ENCODE results near the gene OR51M1.

OR51M1 gene

DNA sequence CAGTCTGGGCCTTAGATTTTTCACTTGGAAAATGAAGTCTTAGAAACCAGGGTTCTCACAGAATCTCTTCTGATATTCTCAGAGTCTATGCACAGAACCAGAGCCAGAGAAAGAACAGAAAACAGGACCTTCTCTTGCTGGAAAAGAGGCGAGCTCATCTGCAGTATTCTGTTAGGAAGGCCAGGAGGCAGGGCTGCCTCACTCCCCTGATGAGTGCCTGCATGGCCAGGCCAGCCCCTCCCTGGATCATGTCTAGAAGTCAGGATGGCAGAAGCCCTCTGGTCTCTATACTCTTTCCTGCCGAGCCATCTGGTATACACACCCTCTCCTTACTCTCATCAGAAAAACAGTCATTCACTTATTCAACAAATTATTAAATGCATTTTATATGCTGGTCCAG lies 723 bp downstream of the OR51M1 start:
- H3K23ac ChIP-seq (ENCODE audit: low read length): no peak overlapping the region
- H3K4me3 ChIP-seq (ENCODE audit: low read depth, low read length): no peak overlapping the region
- no peaks in the 10 kb centered on the region for H3K36me3 ChIP-seq (ENCODE audit: control insufficient read depth in 1 of 2, insufficient read depth in 2 of 2, low read length in 2 of 2)
- H3K9ac ChIP-seq (ENCODE audit: low read length): no peak overlapping the region
- H3K14ac ChIP-seq (ENCODE audit: low read length): no peak overlapping the region
- no peak overlapping the region for H3K4ac ChIP-seq (ENCODE audit: low read depth, low read length)
- no peak overlapping the region for H3K27ac ChIP-seq (ENCODE audit: low read depth, low read length)
- H2BK5ac ChIP-seq (ENCODE audit: low read depth, low read length, poor library complexity): no peak overlapping the region
- no peaks in the 10 kb centered on the region for H3K4me1 ChIP-seq (ENCODE audit: control insufficient read depth in 1 of 2, insufficient read depth in 2 of 2, low read length in 2 of 2)
- H3K9me3 ChIP-seq (ENCODE audit: insufficient read depth, low read depth, low read length): no peaks in the 10 kb centered on the region
- H4K12ac ChIP-seq (ENCODE audit: low read depth, low read length): no peak overlapping the region
- no peak overlapping the region for H2AFZ ChIP-seq (ENCODE audit: insufficient read depth, low read length, poor library complexity)
- no peak overlapping the region for H2BK12ac ChIP-seq (ENCODE audit: low read length)
- DNase-seq: no peak
- no peak overlapping the region for H3K18ac ChIP-seq (ENCODE audit: low read length)
- no peak overlapping the region for H2BK120ac ChIP-seq (ENCODE audit: insufficient read depth, low read length, poor library complexity)
- no peaks in the 10 kb centered on the region for H3K79me2 ChIP-seq (ENCODE audit: control insufficient read depth, insufficient read depth, low read length, poor library complexity)
- no peak overlapping the region for H2AK5ac ChIP-seq (ENCODE audit: low read length)
- no peaks in the 10 kb centered on the region for H3K27me3 ChIP-seq (ENCODE audit: insufficient read depth, low read length)
- WGBS (ENCODE audit: extremely low coverage, insufficient coverage, insufficient read length): no CpG with 5 or more reads among the region's 2 CpGs
- no peaks in the 10 kb centered on the region for H3K79me1 ChIP-seq (ENCODE audit: low read length)
- no peak overlapping the region for H3K4me2 ChIP-seq (ENCODE audit: low read length)
- H4K8ac ChIP-seq (ENCODE audit: low read depth, low read length): no peak overlapping the region
- H4K91ac ChIP-seq (ENCODE audit: low read depth, low read length): no peak overlapping the region

- no peak for DNase-seq
- Histone ChIP-seq H3K9me3 (ENCODE audit: insufficient read depth, low read depth, low read length) (peaks cover 1% of the 10 kb centered on the region), H3K79me2 (ENCODE audit: control insufficient read depth, insufficient read depth, low read length, poor library complexity) (no peaks in the 10 kb centered on the region), H4K91ac (ENCODE audit: low read depth, low read length) (no peak overlapping the region), H3K4me2 (ENCODE audit: low read length) (no peak overlapping the region), H4K12ac (ENCODE audit: low read depth, low read length) (no peak overlapping the region), H3K79me1 (ENCODE audit: low read length) (no peaks in the 10 kb centered on the region), H3K9ac (ENCODE audit: low read length) (no peak overlapping the region), H3K36me3 (ENCODE audit: control insufficient read depth in 1 of 2, insufficient read depth in 2 of 2, low read length in 2 of 2) (no peaks in the 10 kb centered on the region), H2AK5ac (ENCODE audit: low read length) (no peak overlapping the region), H3K27ac (ENCODE audit: low read depth, low read length) (no peak overlapping the region), H2BK120ac (ENCODE audit: insufficient read depth, low read length, poor library complexity) (no peak overlapping the region), H2AFZ (ENCODE audit: insufficient read depth, low read length, poor library complexity) (no peak overlapping the region), H3K4ac (ENCODE audit: low read depth, low read length) (no peak overlapping the region), H2BK12ac (ENCODE audit: low read length) (no peak overlapping the region), H2BK5ac (ENCODE audit: low read depth, low read length, poor library complexity) (no peak overlapping the region), H3K18ac (ENCODE audit: low read length) (no peak overlapping the region), H3K23ac (ENCODE audit: low read length) (no peak overlapping the region), H4K8ac (ENCODE audit: low read depth, low read length) (no peak overlapping the region), H3K4me1 (ENCODE audit: control insufficient read depth in 1 of 2, insufficient read depth in 2 of 2, low read length in 2 of 2) (no peaks in the 10 kb centered on the region), H3K14ac (ENCODE audit: low read length) (no peak overlapping the region), H3K27me3 (ENCODE audit: insufficient read depth, low read length) (no peaks in the 10 kb centered on the region), H3K4me3 (ENCODE audit: low read depth, low read length) (no peak overlapping the region)
- WGBS (ENCODE audit: extremely low coverage, insufficient coverage, insufficient read length): no CpG with 5 or more reads among the region's 2 CpGs
These were observed 6.6 kb downstream of the OR51M1 start for GRCh38 chr11:5390210-5390609.

- H3K4me3 ChIP-seq (ENCODE audit: low read depth, low read length): no peak overlapping the region
- H3K27ac ChIP-seq (ENCODE audit: low read depth, low read length): no peak overlapping the region
- H3K27me3 ChIP-seq (ENCODE audit: insufficient read depth, low read length): no peaks in the 10 kb centered on the region
- H2AFZ ChIP-seq (ENCODE audit: insufficient read depth, low read length, poor library complexity): no peak overlapping the region
- H3K4me2 ChIP-seq (ENCODE audit: low read length): no peak overlapping the region
- no peak overlapping the region for H3K23ac ChIP-seq (ENCODE audit: low read length)
- H3K4ac ChIP-seq (ENCODE audit: low read depth, low read length): no peak overlapping the region
- no peak overlapping the region for H3K14ac ChIP-seq (ENCODE audit: low read length)
- no peaks in the 10 kb centered on the region for H3K36me3 ChIP-seq (ENCODE audit: control insufficient read depth in 1 of 2, insufficient read depth in 2 of 2, low read length in 2 of 2)
- no peak overlapping the region for H2BK120ac ChIP-seq (ENCODE audit: insufficient read depth, low read length, poor library complexity)
- no peak overlapping the region for H4K91ac ChIP-seq (ENCODE audit: low read depth, low read length)
- H3K18ac ChIP-seq (ENCODE audit: low read length): no peak overlapping the region
- no peaks in the 10 kb centered on the region for H3K4me1 ChIP-seq (ENCODE audit: control insufficient read depth in 1 of 2, insufficient read depth in 2 of 2, low read length in 2 of 2)
- H3K9me3 ChIP-seq (ENCODE audit: insufficient read depth, low read depth, low read length): peaks cover 1% of the 10 kb centered on the region
- H4K12ac ChIP-seq (ENCODE audit: low read depth, low read length): no peak overlapping the region
- no peak for DNase-seq
- no peak overlapping the region for H4K8ac ChIP-seq (ENCODE audit: low read depth, low read length)
- H2BK5ac ChIP-seq (ENCODE audit: low read depth, low read length, poor library complexity): no peak overlapping the region
- H3K79me2 ChIP-seq (ENCODE audit: control insufficient read depth, insufficient read depth, low read length, poor library complexity): no peaks in the 10 kb centered on the region
- no peak overlapping the region for H2AK5ac ChIP-seq (ENCODE audit: low read length)
- H2BK12ac ChIP-seq (ENCODE audit: low read length): no peak overlapping the region
- no peaks in the 10 kb centered on the region for H3K79me1 ChIP-seq (ENCODE audit: low read length)
- no peak overlapping the region for H3K9ac ChIP-seq (ENCODE audit: low read length)
These were observed 10.5 kb downstream of the OR51M1 start for GRCh38 chr11:5394091-5394490.

GRCh38 chr11:5398936-5399335 lies 15.3 kb downstream of the OR51M1 start:
- no peak overlapping the region for H3K18ac ChIP-seq (ENCODE audit: low read length)
- H3K4me1 ChIP-seq (ENCODE audit: control insufficient read depth in 1 of 2, insufficient read depth in 2 of 2, low read length in 2 of 2): no peaks in the 10 kb centered on the region
- no peaks in the 10 kb centered on the region for H3K36me3 ChIP-seq (ENCODE audit: control insufficient read depth in 1 of 2, insufficient read depth in 2 of 2, low read length in 2 of 2)
- H3K14ac ChIP-seq (ENCODE audit: low read length): no peak overlapping the region
- H3K79me2 ChIP-seq (ENCODE audit: control insufficient read depth, insufficient read depth, low read length, poor library complexity): no peaks in the 10 kb centered on the region
- no peaks in the 10 kb centered on the region for H3K79me1 ChIP-seq (ENCODE audit: low read length)
- H4K91ac ChIP-seq (ENCODE audit: low read depth, low read length): no peak overlapping the region
- no peak overlapping the region for H2AK5ac ChIP-seq (ENCODE audit: low read length)
- no peaks in the 10 kb centered on the region for H3K27me3 ChIP-seq (ENCODE audit: insufficient read depth, low read length)
- no peak overlapping the region for H3K9ac ChIP-seq (ENCODE audit: low read length)
- H3K27ac ChIP-seq (ENCODE audit: low read depth, low read length): no peak overlapping the region
- H3K4me3 ChIP-seq (ENCODE audit: low read depth, low read length): no peak overlapping the region
- H2BK120ac ChIP-seq (ENCODE audit: insufficient read depth, low read length, poor library complexity): no peak overlapping the region
- no peak overlapping the region for H3K4me2 ChIP-seq (ENCODE audit: low read length)
- H4K8ac ChIP-seq (ENCODE audit: low read depth, low read length): no peak overlapping the region
- no peak overlapping the region for H4K12ac ChIP-seq (ENCODE audit: low read depth, low read length)
- no peak overlapping the region for H3K4ac ChIP-seq (ENCODE audit: low read depth, low read length)
- H3K23ac ChIP-seq (ENCODE audit: low read length): no peak overlapping the region
- no peak for DNase-seq
- H2AFZ ChIP-seq (ENCODE audit: insufficient read depth, low read length, poor library complexity): no peak overlapping the region
- H2BK5ac ChIP-seq (ENCODE audit: low read depth, low read length, poor library complexity): no peak overlapping the region
- no peak overlapping the region for H2BK12ac ChIP-seq (ENCODE audit: low read length)
- H3K9me3 ChIP-seq (ENCODE audit: insufficient read depth, low read depth, low read length): no peaks in the 10 kb centered on the region

GRCh38 chr11:5405173-5405572 lies 21.6 kb downstream of the OR51M1 start:
- H4K8ac ChIP-seq (ENCODE audit: low read depth, low read length): no peak overlapping the region
- H3K18ac ChIP-seq (ENCODE audit: low read length): no peak overlapping the region
- no peak overlapping the region for H2BK5ac ChIP-seq (ENCODE audit: low read depth, low read length, poor library complexity)
- H2AFZ ChIP-seq (ENCODE audit: insufficient read depth, low read length, poor library complexity): no peak overlapping the region
- no peak overlapping the region for H3K14ac ChIP-seq (ENCODE audit: low read length)
- no peak overlapping the region for H3K27ac ChIP-seq (ENCODE audit: low read depth, low read length)
- no peak overlapping the region for H3K4me2 ChIP-seq (ENCODE audit: low read length)
- H3K9ac ChIP-seq (ENCODE audit: low read length): no peak overlapping the region
- no peaks in the 10 kb centered on the region for H3K79me2 ChIP-seq (ENCODE audit: control insufficient read depth, insufficient read depth, low read length, poor library complexity)
- DNase-seq: no peak
- no peak overlapping the region for H2AK5ac ChIP-seq (ENCODE audit: low read length)
- H4K91ac ChIP-seq (ENCODE audit: low read depth, low read length): no peak overlapping the region
- no peaks in the 10 kb centered on the region for H3K36me3 ChIP-seq (ENCODE audit: control insufficient read depth in 1 of 2, insufficient read depth in 2 of 2, low read length in 2 of 2)
- H3K4me3 ChIP-seq (ENCODE audit: low read depth, low read length): no peak overlapping the region
- no peaks in the 10 kb centered on the region for H3K79me1 ChIP-seq (ENCODE audit: low read length)
- H2BK12ac ChIP-seq (ENCODE audit: low read length): no peak overlapping the region
- no peak overlapping the region for H4K12ac ChIP-seq (ENCODE audit: low read depth, low read length)
- no peak overlapping the region for H3K23ac ChIP-seq (ENCODE audit: low read length)
- no peak overlapping the region for H2BK120ac ChIP-seq (ENCODE audit: insufficient read depth, low read length, poor library complexity)
- H3K27me3 ChIP-seq (ENCODE audit: insufficient read depth, low read length): no peaks in the 10 kb centered on the region
- H3K4me1 ChIP-seq (ENCODE audit: control insufficient read depth in 1 of 2, insufficient read depth in 2 of 2, low read length in 2 of 2): no peaks in the 10 kb centered on the region
- H3K4ac ChIP-seq (ENCODE audit: low read depth, low read length): no peak overlapping the region
- no peaks in the 10 kb centered on the region for H3K9me3 ChIP-seq (ENCODE audit: insufficient read depth, low read depth, low read length)
